Gastroesophageal sphincter (tissue), 3 donors: ENCODE results near the gene WDR45.

Source experiments
- CTCF ChIP-seq, 4 experiments: fragments of 200-600 bp in 2 of 4; fragments of 450-650 bp in 2 of 4; sonication (generic) in 1 of 4; IDR thresholded peaks; one replicate each; pipeline ENCODE4 v1.5.1; 2017 to 2019; ENCODE audit warnings: antibody characterized with exemption in 4 of 4, mild to moderate bottlenecking in 2 of 4, moderate library complexity in 2 of 4
- POLR2A ChIP-seq, 2 donors: fragments of 450-650 bp; IDR thresholded peaks; one replicate each; pipeline ENCODE4 v1.6.1; 2017; ENCODE audit warnings: antibody characterized with exemption in 2 of 2, mild to moderate bottlenecking in 2 of 2, moderate library complexity in 1 of 2
- POLR2AphosphoS5 ChIP-seq: sonication (generic); formaldehyde crosslinking; IDR thresholded peaks from one replicate; pipeline ENCODE4 v1.6.1; 2017; ENCODE audit warnings: antibody characterized with exemption

- TF ChIP-seq POLR2A (IDR thresholded peaks at IDR 0.05), result no peak
- no peak for TF ChIP-seq CTCF (IDR thresholded peaks at IDR 0.05)
- no peak for TF ChIP-seq POLR2AphosphoS5
Measured at GRCh38 chrX:49096419-49096818, 16.7 kb upstream of the WDR45 start.
